ENCODE measurements around the gene TTR. TPM values are rescaled to one million over a fixed set of nuclear protein-coding genes. Genes with fewer than 3 reads are reported as not detected.

TTR gene
- total and polyA plus RNA-seq, 3 donors from 2014 or later: 0.63 to 2.8 (median 1.1) TPM

GRCh38 chr18:31633392-31634330, 42.0 kb downstream of the TTR start:
- 84 to 85% methylated on average over 9 to 10 of the region's 10 CpGs for WGBS, 2 donors
- no peaks in the 10 kb centered on the region for H3K36me3 ChIP-seq (ENCODE audit: low read depth, missing control alignments)

GRCh38 chr18:31634331-31634713, 42.6 kb downstream of the TTR start:
- Histone ChIP-seq H3K27me3 (no peaks in the 10 kb centered on the region), H3K4me3 (no peak overlapping the region), H3K27ac (no peak overlapping the region), H3K36me3 (ENCODE audit: low read depth, missing control alignments) (no peaks in the 10 kb centered on the region), H3K4me1 (no peaks in the 10 kb centered on the region), H3K9me3 (no peaks in the 10 kb centered on the region)
- DNase-seq: no peak
- intact Hi-C loops (cut with DNase I; ENCODE audit: low total_unique reads): no loop called here
- no peak for TF ChIP-seq CTCF (IDR thresholded peaks at IDR 0.05)
- no peak for TF ChIP-seq POLR2A (IDR thresholded peaks at IDR 0.05)
- 75 to 83% methylated on average over 3 of the region's 3 CpGs for WGBS, 2 donors

More at GRCh38 chr18:31633392-31634330, 42.0 kb downstream of the TTR start:
- no peak for TF ChIP-seq POLR2A (IDR thresholded peaks at IDR 0.05)
- no peak for TF ChIP-seq CTCF (IDR thresholded peaks at IDR 0.05)
- Histone ChIP-seq H3K4me3 (no peak overlapping the region), H3K27me3 (no peaks in the 10 kb centered on the region), H3K4me1 (no peaks in the 10 kb centered on the region), H3K27ac (no peak overlapping the region), H3K9me3 (no peaks in the 10 kb centered on the region)
- intact Hi-C loops (cut with DNase I; ENCODE audit: low total_unique reads): no loop called here
- DNase-seq: no peak

- no peaks in the 10 kb centered on the region for H3K4me1 ChIP-seq
- no peaks in the 10 kb centered on the region for H3K36me3 ChIP-seq (ENCODE audit: low read depth, missing control alignments)
- TF ChIP-seq CTCF (IDR thresholded peaks at IDR 0.05) (no peak), POLR2A (IDR thresholded peaks at IDR 0.05) (no peak)
- DNase-seq: no peak
- no peak overlapping the region for H3K4me3 ChIP-seq
- intact Hi-C loops (cut with DNase I; ENCODE audit: low total_unique reads): no loop called here
- H3K27me3 ChIP-seq: no peaks in the 10 kb centered on the region
- no peak overlapping the region for H3K27ac ChIP-seq
- H3K9me3 ChIP-seq: no peaks in the 10 kb centered on the region
Measured at GRCh38 chr18:31636387-31636786, 44.7 kb downstream of the TTR start.

- 88 to 91% methylated on average over 3 of the region's 3 CpGs for whole genome bisulfite sequencing, 2 donors
- Histone ChIP-seq H3K36me3 (ENCODE audit: low read depth, missing control alignments) (no peaks in the 10 kb centered on the region), H3K4me3 (no peak overlapping the region), H3K27ac (no peak overlapping the region), H3K27me3 (no peaks in the 10 kb centered on the region), H3K9me3 (no peaks in the 10 kb centered on the region), H3K4me1 (no peaks in the 10 kb centered on the region)
- intact Hi-C loops (cut with DNase I; ENCODE audit: low total_unique reads): no loop called here
- no peak for TF ChIP-seq CTCF (IDR thresholded peaks at IDR 0.05)
- no peak for DNase-seq
Measured at GRCh38 chr18:31637445-31637844, 45.8 kb downstream of the TTR start.

- no peaks in the 10 kb centered on the region for H3K27me3 ChIP-seq
- H3K9me3 ChIP-seq: no peaks in the 10 kb centered on the region
- H3K27ac ChIP-seq: no peak overlapping the region
- intact Hi-C loops (cut with DNase I; ENCODE audit: low total_unique reads): no loop called here
- TF ChIP-seq POLR2A (IDR thresholded peaks at IDR 0.05): no peak
- TF ChIP-seq CTCF (IDR thresholded peaks at IDR 0.05): no peak
- no peaks in the 10 kb centered on the region for H3K36me3 ChIP-seq (ENCODE audit: low read depth, missing control alignments)
- H3K4me3 ChIP-seq: no peak overlapping the region
- no peaks in the 10 kb centered on the region for H3K4me1 ChIP-seq
- 89 to 93% methylated on average over 4 of the region's 4 CpGs for WGBS, 2 donors
- DNase-seq: no peak
Measured at GRCh38 chr18:31643003-31643402, 51.3 kb downstream of the TTR start.

Data from testis (tissue), 3 donors.